Measurements from ENCODE around the gene UQCRQ.

Gene UQCRQ

DNA sequence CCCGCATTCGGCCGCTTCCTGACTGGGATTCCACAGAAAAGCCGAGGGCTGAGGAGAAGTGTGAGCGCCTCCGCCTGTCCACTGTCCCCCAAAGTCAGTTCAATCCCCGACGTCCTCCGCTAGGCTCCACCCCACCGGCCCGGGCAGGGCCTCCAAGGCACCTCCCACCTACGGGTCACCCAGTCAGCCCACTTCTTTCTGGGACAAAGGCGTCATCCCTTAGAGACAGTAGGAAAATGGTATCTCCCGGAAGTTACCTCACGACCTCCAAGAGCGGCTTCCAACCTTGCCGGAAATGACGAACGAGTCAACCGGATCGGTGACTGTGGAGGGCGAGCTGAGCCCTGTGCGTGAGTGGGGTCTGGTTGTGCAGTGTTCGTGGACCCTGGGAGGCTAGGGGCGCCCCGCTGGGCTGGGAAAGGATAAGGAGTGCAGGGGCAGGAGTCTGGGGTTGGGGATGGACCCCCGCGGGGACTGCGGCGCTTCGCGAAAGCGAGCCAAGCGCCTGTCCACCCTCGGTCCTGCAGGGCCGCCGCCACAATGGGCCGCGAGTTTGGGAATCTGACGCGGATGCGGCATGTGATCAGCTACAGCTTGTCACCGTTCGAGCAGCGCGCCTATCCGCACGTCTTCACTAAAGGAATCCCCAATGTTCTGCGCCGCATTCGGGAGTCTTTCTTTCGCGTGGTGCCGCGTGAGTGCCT, at the start of gene UQCRQ, which contains the start of gene GDF9:
TSS of gene UQCRQ (plus strand) at position 301 of the 704 bp plus-strand sequence. CDS start at position 541, 240 bp downstream.
TSS of gene GDF9 (minus strand) at position 128 of the 704 bp plus-strand sequence. CDS start 1,936 bp downstream, outside the sequence.
- TF ChIP-seq EGR1 (IDR thresholded peaks at IDR 0.05): peak; percentile 15; the same call in 1 of the 2 replicates
- TF ChIP-seq EP300 (IDR thresholded peaks at IDR 0.05; ENCODE audit: borderline replicate concordance): no peak; the same call in 1 of the 2 replicates
- no peak; the same call in 1 of the 2 replicates for TF ChIP-seq CEBPB (IDR thresholded peaks at IDR 0.05)
- TF ChIP-seq, protein P1, sequence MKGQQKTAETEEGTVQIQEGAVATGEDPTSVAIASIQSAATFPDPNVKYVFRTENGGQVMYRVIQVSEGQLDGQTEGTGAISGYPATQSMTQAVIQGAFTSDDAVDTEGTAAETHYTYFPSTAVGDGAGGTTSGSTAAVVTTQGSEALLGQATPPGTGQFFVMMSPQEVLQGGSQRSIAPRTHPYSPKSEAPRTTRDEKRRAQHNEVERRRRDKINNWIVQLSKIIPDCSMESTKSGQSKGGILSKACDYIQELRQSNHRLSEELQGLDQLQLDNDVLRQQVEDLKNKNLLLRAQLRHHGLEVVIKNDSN (IDR thresholded peaks at IDR 0.05): peak; percentile 63
- TF ChIP-seq CREB1 (IDR thresholded peaks at IDR 0.05; ENCODE audit: low read depth): peak; percentile 92
- TF ChIP-seq YY1 (IDR thresholded peaks at IDR 0.05; ENCODE audit: low read depth): peak; percentile 55
- peak; percentile 88 for TF ChIP-seq TAF1 (IDR thresholded peaks at IDR 0.05; ENCODE audit: low read depth)
- TF ChIP-seq RAD21 (IDR thresholded peaks at IDR 0.05; ENCODE audit: low read depth): peak; percentile 49
- no peak; the same call in 1 of the 2 replicates for TF ChIP-seq TCF12 (IDR thresholded peaks at IDR 0.05; ENCODE audit: low read depth)
- TF ChIP-seq, protein P2, sequence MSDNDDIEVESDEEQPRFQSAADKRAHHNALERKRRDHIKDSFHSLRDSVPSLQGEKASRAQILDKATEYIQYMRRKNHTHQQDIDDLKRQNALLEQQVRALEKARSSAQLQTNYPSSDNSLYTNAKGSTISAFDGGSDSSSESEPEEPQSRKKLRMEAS (IDR thresholded peaks at IDR 0.05): peak; percentile 79
- TF ChIP-seq, protein P3, sequence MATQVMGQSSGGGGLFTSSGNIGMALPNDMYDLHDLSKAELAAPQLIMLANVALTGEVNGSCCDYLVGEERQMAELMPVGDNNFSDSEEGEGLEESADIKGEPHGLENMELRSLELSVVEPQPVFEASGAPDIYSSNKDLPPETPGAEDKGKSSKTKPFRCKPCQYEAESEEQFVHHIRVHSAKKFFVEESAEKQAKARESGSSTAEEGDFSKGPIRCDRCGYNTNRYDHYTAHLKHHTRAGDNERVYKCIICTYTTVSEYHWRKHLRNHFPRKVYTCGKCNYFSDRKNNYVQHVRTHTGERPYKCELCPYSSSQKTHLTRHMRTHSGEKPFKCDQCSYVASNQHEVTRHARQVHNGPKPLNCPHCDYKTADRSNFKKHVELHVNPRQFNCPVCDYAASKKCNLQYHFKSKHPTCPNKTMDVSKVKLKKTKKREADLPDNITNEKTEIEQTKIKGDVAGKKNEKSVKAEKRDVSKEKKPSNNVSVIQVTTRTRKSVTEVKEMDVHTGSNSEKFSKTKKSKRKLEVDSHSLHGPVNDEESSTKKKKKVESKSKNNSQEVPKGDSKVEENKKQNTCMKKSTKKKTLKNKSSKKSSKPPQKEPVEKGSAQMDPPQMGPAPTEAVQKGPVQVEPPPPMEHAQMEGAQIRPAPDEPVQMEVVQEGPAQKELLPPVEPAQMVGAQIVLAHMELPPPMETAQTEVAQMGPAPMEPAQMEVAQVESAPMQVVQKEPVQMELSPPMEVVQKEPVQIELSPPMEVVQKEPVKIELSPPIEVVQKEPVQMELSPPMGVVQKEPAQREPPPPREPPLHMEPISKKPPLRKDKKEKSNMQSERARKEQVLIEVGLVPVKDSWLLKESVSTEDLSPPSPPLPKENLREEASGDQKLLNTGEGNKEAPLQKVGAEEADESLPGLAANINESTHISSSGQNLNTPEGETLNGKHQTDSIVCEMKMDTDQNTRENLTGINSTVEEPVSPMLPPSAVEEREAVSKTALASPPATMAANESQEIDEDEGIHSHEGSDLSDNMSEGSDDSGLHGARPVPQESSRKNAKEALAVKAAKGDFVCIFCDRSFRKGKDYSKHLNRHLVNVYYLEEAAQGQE (IDR thresholded peaks at IDR 0.05; ENCODE audit: low read depth): no peak
- no peak for TF ChIP-seq ZBTB7A (IDR thresholded peaks at IDR 0.05; ENCODE audit: low read depth)
- TF ChIP-seq NFIC (IDR thresholded peaks at IDR 0.05): no peak
- TF ChIP-seq TEAD4 (IDR thresholded peaks at IDR 0.05): 0 out of 2 replicates have a peak, but pooled peaks have one; percentile 16
- no peak; the same call in 1 of the 2 replicates for TF ChIP-seq FOXM1 (IDR thresholded peaks at IDR 0.05; ENCODE audit: borderline replicate concordance, low read depth)

DNA sequence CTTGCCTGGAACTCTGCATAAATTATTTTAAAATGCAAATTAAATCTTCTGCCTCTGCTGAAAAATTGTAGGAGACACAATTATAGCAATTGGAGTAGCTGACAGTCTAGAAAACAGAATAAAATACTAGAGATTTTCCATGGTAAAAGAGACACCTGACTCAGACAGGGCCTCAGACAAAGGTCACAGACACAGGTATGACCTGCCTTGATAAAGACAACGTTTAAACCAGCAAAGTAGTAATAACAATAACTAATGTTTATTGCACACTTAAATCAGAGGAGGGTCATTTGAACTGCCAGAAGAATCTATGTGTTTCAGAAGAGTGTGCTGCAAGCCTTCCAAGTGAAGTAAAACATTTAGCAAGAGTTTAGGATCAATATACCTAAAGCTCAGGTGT, 49.4 kb upstream of the UQCRQ start:
- TF ChIP-seq TEAD4 (IDR thresholded peaks at IDR 0.05): no peak
- TF ChIP-seq NFIC (IDR thresholded peaks at IDR 0.05): no peak
- TF ChIP-seq, protein P1 (IDR thresholded peaks at IDR 0.05): no peak

DNA sequence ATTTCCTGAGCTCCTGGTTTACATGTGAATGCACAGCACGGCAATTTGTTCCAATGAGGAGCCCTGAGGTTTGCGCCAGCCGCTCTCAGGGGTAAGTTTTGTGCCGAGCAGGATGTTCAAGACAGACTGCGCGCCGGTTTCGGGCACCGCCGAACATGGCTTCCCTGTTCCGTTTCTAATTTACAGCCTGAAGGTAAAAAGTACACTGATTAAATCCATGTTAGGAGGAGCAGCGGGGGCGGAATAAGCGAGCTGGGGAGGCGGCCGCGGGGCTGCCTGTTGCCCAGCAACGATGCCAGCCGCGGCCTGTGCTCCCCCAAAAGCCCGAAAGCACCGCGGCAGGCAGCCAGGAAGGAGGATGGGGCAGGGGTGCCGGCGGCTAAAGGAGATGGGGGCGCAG, 47.0 kb upstream of the UQCRQ start:
- no peak for TF ChIP-seq CEBPB (IDR thresholded peaks at IDR 0.05)
- no peak for TF ChIP-seq TEAD4 (IDR thresholded peaks at IDR 0.05)
- TF ChIP-seq NFIC (IDR thresholded peaks at IDR 0.05): no peak
- no peak for TF ChIP-seq RAD21 (IDR thresholded peaks at IDR 0.05; ENCODE audit: low read depth)
- TF ChIP-seq, protein P2 (IDR thresholded peaks at IDR 0.05): no peak
- no peak for TF ChIP-seq ZBTB7A (IDR thresholded peaks at IDR 0.05; ENCODE audit: low read depth)
- no peak for TF ChIP-seq EP300 (IDR thresholded peaks at IDR 0.05; ENCODE audit: borderline replicate concordance)
- TF ChIP-seq FOXM1 (IDR thresholded peaks at IDR 0.05; ENCODE audit: borderline replicate concordance, low read depth): no peak
- TF ChIP-seq, protein P1 (IDR thresholded peaks at IDR 0.05): no peak
- TF ChIP-seq CREB1 (IDR thresholded peaks at IDR 0.05; ENCODE audit: low read depth): no peak
- no peak for TF ChIP-seq TAF1 (IDR thresholded peaks at IDR 0.05; ENCODE audit: low read depth)
- TF ChIP-seq, protein P3 (IDR thresholded peaks at IDR 0.05; ENCODE audit: low read depth): no peak
- TF ChIP-seq TCF12 (IDR thresholded peaks at IDR 0.05; ENCODE audit: low read depth): no peak
- no peak for TF ChIP-seq EGR1 (IDR thresholded peaks at IDR 0.05)
- TF ChIP-seq YY1 (IDR thresholded peaks at IDR 0.05; ENCODE audit: low read depth): no peak

DNA sequence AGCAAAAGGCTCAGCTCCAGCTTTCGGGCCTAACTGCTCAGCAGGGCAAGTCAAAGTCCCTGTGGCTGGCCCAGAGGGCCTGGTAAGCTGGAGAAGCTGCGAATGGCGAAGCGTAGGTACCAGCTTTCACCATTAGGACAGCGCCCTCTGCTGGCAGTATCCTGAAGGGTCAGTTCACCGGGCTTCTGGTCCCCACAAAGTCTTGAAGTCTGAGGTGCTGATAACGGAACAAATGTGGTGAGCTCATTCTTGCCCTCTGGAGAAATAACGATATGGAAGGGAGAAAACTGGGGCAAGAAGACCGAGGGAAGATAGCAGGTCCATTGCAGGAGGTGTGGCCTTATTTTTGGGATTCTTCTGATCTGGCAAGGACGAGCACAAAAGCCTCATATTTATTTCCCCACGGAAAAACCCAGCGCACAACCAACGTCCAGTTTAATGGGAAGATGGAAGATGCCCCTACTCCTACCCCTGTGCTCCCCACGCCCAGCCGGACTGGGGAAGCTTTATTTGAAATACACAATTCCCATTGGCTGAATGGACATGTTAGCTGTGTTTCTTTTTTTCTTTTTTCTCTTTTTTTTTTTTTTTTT, 46.2 kb upstream of the UQCRQ start:
- TF ChIP-seq EP300 (IDR thresholded peaks at IDR 0.05; ENCODE audit: borderline replicate concordance) (no peak), EGR1 (IDR thresholded peaks at IDR 0.05) (no peak), TCF12 (IDR thresholded peaks at IDR 0.05; ENCODE audit: low read depth) (peak; percentile 43; the same call in 1 of the 2 replicates), NFIC (IDR thresholded peaks at IDR 0.05) (no peak), YY1 (IDR thresholded peaks at IDR 0.05; ENCODE audit: low read depth) (0 out of 2 replicates have a peak, but pooled peaks have one; percentile 40), RAD21 (IDR thresholded peaks at IDR 0.05; ENCODE audit: low read depth) (peak; percentile 94), TAF1 (IDR thresholded peaks at IDR 0.05; ENCODE audit: low read depth) (no peak)
- TF ChIP-seq, protein P1 (IDR thresholded peaks at IDR 0.05): no peak
